Endodermal cell (in vitro differentiated cells): ENCODE results near the gene GSPT1. TPM values are rescaled to one million over a fixed set of nuclear protein-coding genes. Genes with fewer than 3 reads are reported as not detected.
"Not testable (repeated sequence)": the region's sequence is repeated elsewhere in the genome, so short reads cannot be mapped to it uniquely, and the experiment has no call there.

Experiments used
- DNase-seq: peaks from one replicate; pipeline ENCODE4 v3.0.0-alpha.2; 2017
- H3K27ac ChIP-seq: 2 replicates; pipeline ENCODE4 v1.5.1; 2013; ENCODE audit warnings: mild to moderate bottlenecking, low read depth, low read length, moderate library complexity
- H3K27me3 ChIP-seq: 2 replicates; pipeline ENCODE4 v1.6.1; 2013; ENCODE audit warnings: mild to moderate bottlenecking, low read length, moderate library complexity; ENCODE audit not compliant: insufficient read depth, control insufficient read depth, poor library complexity, severe bottlenecking
- H3K36me3 ChIP-seq: 2 replicates; pipeline ENCODE4 v1.7.0; 2013; ENCODE audit warnings: mild to moderate bottlenecking, low read length, moderate library complexity; ENCODE audit not compliant: control insufficient read depth, insufficient read depth
- H3K4me1 ChIP-seq: one replicate; pipeline ENCODE4 v1.7.0; 2013; ENCODE audit warnings: low read length; ENCODE audit not compliant: control insufficient read depth, insufficient read depth
- H3K4me3 ChIP-seq: 2 replicates; pipeline ENCODE4 v1.5.1; 2013; ENCODE audit warnings: mild to moderate bottlenecking, low read length, moderate library complexity
- H3K9ac ChIP-seq: 2 replicates; pipeline ENCODE4 v1.6.1; 2013; ENCODE audit warnings: mild to moderate bottlenecking, low read length, moderate library complexity; ENCODE audit not compliant: poor library complexity, severe bottlenecking; ENCODE audit errors: extremely low read depth
- H3K9me3 ChIP-seq: 2 replicates; pipeline ENCODE4 v1.6.1; 2013; ENCODE audit warnings: mild to moderate bottlenecking, low read length, moderate library complexity; ENCODE audit not compliant: control insufficient read depth
- H3K27ac Mint-ChIP-seq: 2 replicates; pipeline ENCODE4 v1.8.0; 2020; ENCODE audit warnings: mixed read lengths
- H3K27me3 Mint-ChIP-seq: 2 replicates; pipeline ENCODE4 v1.8.0; 2021; ENCODE audit warnings: mild to moderate bottlenecking, mixed read lengths; ENCODE audit not compliant: insufficient read depth
- H3K36me3 Mint-ChIP-seq: 2 replicates; pipeline ENCODE4 v1.8.0; 2020; ENCODE audit warnings: low read depth, mixed read lengths
- H3K4me1 Mint-ChIP-seq: 2 replicates; pipeline ENCODE4 v1.8.0; 2020; ENCODE audit warnings: mixed read lengths
- H3K4me3 Mint-ChIP-seq: 2 replicates; pipeline ENCODE4 v1.8.0; 2020; ENCODE audit warnings: mild to moderate bottlenecking, moderate library complexity, mixed read lengths
- H3K9me3 Mint-ChIP-seq: 2 replicates; pipeline ENCODE4 v1.8.0; 2020; ENCODE audit warnings: mild to moderate bottlenecking, mixed read lengths
- CTCF ChIP-seq: fragments of 200-600 bp; sonication (generic); conservative IDR thresholded peaks from 2 replicates; pipeline ENCODE4 v1.5.0; 2021; ENCODE audit warnings: antibody characterized with exemption, mild to moderate bottlenecking
- WGBS, 2 experiments: methylation state at CpG; one replicate each; pipeline versions ENCODE4 v1.1.5 to v1.1.7; 2013; ENCODE audit warnings: missing lambda C conversion rate in 2 of 2, mixed read lengths in 1 of 2; ENCODE audit not compliant: insufficient coverage in 1 of 2, insufficient read length in 1 of 2; 5-methylcytosine and 5-hydroxymethylcytosine counted together
- total RNA-seq, 2 donors: library from RNA; stranded (reverse); fragmentation: NEBNext Ultra II Directional in 1 of 2; extraction: Animal tissue kit (Norgen Biotek cat#: 25700) in 1 of 2; gene quantifications; 2 replicates in 1 of 2; 3 replicates in 1 of 2; pipeline ENCODE4 v1.2.1, GENCODE V29; 2021

The GSPT1 gene
- total RNA-seq, 2 donors from 2014 or later = 110 to 115 TPM

- Mint-ChIP-seq H3K36me3 (no peaks in the 10 kb centered on the region), H3K4me3 (no peak overlapping the region), H3K4me1 (no peaks in the 10 kb centered on the region), H3K27me3 (peaks cover 2% of the 10 kb centered on the region), H3K27ac (no peak overlapping the region), H3K9me3 (no peaks in the 10 kb centered on the region)
- Histone ChIP-seq H3K27ac (no peak overlapping the region), H3K4me3 (no peak overlapping the region), H3K27me3 (no peaks in the 10 kb centered on the region), H3K9me3 (no peaks in the 10 kb centered on the region), H3K4me1 (no peaks in the 10 kb centered on the region), H3K36me3 (no peaks in the 10 kb centered on the region), H3K9ac (no peak overlapping the region)
- 100% methylated on average over 2 of the region's 2 CpGs for WGBS, 2 experiments
- no peak for DNase-seq
- TF ChIP-seq CTCF = no peak
Measured at GRCh38 chr16:11956558-11956957, 40.8 kb upstream of the GSPT1 start.

- no peaks in the 10 kb centered on the region for H3K4me1 ChIP-seq
- Mint-ChIP-seq H3K27ac (peak overlapping the region; percentile 6), H3K27me3 (peaks cover 2% of the 10 kb centered on the region), H3K4me3 (no peak overlapping the region), H3K36me3 (no peaks in the 10 kb centered on the region), H3K4me1 (no peaks in the 10 kb centered on the region), H3K9me3 (no peaks in the 10 kb centered on the region)
- H3K27ac ChIP-seq = no peak overlapping the region
- WGBS, 2 experiments = 79 to 81% methylated on average over 7 to 8 of the region's 8 CpGs
- TF ChIP-seq CTCF = no peak
- no peak overlapping the region for H3K4me3 ChIP-seq
- H3K9me3 ChIP-seq = no peaks in the 10 kb centered on the region
- no peaks in the 10 kb centered on the region for H3K27me3 ChIP-seq
- no peak overlapping the region for H3K9ac ChIP-seq
- no peaks in the 10 kb centered on the region for H3K36me3 ChIP-seq
- DNase-seq = no peak
Measured at GRCh38 chr16:11955713-11956123, 40.0 kb upstream of the GSPT1 start.

GRCh38 chr16:11953576-11953975 is 37.8 kb upstream of the GSPT1 start:
- H3K9ac ChIP-seq, H3K9me3 ChIP-seq, H3K4me3 Mint-ChIP-seq, H3K36me3 Mint-ChIP-seq, H3K27me3 Mint-ChIP-seq, H3K27ac ChIP-seq, H3K27me3 ChIP-seq, DNase-seq, H3K27ac Mint-ChIP-seq, H3K36me3 ChIP-seq, H3K4me3 ChIP-seq, H3K4me1 ChIP-seq, H3K9me3 Mint-ChIP-seq, H3K4me1 Mint-ChIP-seq: not testable (repeated sequence)
- WGBS, 2 experiments = 90 to 91% methylated on average over 6 to 8 of the region's 8 CpGs

- Histone ChIP-seq H3K36me3 (no peaks in the 10 kb centered on the region), H3K4me1 (no peaks in the 10 kb centered on the region), H3K9ac (no peak overlapping the region), H3K27me3 (no peaks in the 10 kb centered on the region), H3K4me3 (no peak overlapping the region), H3K9me3 (no peaks in the 10 kb centered on the region), H3K27ac (no peak overlapping the region)
- H3K36me3 Mint-ChIP-seq = no peaks in the 10 kb centered on the region
- no peak overlapping the region for H3K27ac Mint-ChIP-seq
- no peak for DNase-seq
- no peak for TF ChIP-seq CTCF
- H3K27me3 Mint-ChIP-seq = no peaks in the 10 kb centered on the region
- H3K4me1 Mint-ChIP-seq = no peaks in the 10 kb centered on the region
- WGBS, 2 experiments = 92 to 98% methylated on average over 3 to 5 of the region's 5 CpGs
- no peak overlapping the region for H3K4me3 Mint-ChIP-seq
- H3K9me3 Mint-ChIP-seq = no peaks in the 10 kb centered on the region
Measured at GRCh38 chr16:11950388-11950787, 34.6 kb upstream of the GSPT1 start.
